HG02938 (cell line): ENCODE results near the gene MED10.
"Not testable (repeated sequence)": the region's sequence is repeated elsewhere in the genome, so short reads cannot be mapped to it uniquely, and the experiment has no call there.

ENCODE experiments used
- ATAC-seq: cut with Tn5 transposase; IDR thresholded peaks from one replicate; pipeline ENCODE4 v1.9.1; 2021; ENCODE audit warnings: mild to moderate bottlenecking, moderate library complexity; ENCODE audit not compliant: unreplicated experiment

The MED10 gene

DNA sequence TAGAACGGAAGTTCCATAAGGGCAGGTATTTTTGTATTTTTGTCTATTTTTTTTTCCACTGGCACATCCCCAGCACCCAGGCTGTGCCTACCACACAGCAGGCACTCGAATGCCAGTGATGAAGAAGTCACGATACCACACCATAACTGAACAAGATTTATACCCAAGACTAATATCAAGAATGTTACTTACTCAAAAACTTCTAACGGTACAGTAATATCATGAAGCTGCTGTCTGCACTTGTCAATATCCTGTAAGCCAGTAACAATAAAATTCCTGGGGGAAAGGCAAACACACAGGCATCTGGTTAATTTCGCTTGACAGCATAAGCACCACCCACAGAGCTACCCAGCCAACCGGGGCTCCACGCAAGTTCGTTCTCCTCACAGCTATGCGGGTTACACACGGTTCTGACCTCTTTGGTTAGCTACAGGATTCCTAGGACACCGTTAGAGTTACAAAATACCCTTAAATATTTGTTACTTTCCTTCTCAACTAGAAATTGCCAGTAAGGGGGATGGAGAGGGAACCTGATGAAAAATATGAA, 1.3 kb downstream of the MED10 start:
- no peak for ATAC-seq

DNA sequence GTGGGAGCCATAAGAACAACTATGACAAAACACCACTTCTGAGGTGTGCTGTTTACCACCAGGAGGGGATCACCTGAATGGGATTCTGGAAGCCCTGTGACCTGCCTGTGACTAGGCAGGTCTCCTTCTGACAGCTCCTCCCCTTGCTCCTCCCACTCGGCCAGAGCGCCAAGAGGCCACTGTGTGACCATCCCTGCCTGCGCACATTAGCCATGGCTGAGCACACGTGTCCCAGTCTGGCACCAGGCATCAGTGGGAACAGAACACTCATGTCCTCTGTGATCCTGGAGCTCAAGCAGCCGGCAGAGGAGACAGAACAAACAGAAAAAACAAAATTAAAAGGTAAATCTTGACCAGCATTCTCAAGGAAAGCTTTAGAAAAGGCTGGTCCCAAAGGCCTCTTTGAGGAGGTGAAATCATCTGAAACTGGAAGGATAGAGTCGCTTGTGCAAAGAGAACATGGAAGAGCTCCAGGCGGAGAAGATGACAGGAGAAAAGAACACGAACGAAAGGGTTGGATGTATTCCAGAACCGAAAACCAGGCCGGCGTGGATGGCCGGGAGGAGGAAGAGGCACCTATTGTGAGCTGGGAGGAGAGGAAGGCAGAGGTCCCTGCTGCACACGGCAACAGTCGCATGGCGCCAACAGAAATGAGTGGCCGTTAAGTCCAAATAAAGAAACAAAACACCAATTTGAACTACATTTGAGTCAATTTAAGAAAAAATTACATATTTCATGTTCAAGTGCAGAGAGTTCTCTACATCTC, 5.1 kb downstream of the MED10 start:
- no peak for ATAC-seq

DNA sequence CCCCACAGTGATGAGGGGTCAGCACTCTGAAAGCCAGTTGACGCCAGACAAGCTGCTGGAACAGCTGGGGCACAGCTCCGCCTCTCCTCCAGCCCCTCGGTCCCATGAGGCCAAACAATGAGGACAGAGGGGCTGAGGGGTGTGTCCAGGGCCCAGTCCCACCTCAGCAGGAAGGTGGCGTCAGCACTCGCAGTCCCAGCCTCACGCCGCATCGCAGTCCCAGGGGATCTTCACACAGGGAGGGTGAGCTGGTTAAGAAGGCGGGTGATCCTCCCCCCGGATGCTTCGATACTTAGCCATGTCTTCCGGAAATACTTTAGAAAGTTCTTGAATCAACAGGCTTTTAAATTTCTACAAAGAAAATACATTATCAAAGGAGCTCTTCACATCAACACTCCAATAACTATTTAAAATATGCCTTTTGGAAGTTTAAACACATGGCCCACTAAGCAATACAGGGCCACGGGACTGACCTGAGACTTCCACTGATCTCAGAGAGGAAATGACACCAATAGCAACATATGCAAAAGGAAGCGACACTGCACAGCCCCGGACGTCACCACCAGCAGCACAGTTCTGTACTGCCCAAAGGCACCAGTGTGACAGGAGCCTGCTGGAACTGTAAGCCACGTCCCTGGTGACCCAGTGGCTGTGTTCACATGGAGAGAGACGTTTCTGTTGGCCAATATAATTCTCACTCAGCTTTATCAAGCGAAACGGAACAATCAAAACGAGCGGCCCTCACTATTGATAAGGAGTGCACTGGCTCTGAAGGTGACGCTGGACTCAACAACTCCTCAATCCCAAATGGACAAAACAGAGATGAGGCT, 5.9 kb downstream of the MED10 start:
- ATAC-seq, result no peak

DNA sequence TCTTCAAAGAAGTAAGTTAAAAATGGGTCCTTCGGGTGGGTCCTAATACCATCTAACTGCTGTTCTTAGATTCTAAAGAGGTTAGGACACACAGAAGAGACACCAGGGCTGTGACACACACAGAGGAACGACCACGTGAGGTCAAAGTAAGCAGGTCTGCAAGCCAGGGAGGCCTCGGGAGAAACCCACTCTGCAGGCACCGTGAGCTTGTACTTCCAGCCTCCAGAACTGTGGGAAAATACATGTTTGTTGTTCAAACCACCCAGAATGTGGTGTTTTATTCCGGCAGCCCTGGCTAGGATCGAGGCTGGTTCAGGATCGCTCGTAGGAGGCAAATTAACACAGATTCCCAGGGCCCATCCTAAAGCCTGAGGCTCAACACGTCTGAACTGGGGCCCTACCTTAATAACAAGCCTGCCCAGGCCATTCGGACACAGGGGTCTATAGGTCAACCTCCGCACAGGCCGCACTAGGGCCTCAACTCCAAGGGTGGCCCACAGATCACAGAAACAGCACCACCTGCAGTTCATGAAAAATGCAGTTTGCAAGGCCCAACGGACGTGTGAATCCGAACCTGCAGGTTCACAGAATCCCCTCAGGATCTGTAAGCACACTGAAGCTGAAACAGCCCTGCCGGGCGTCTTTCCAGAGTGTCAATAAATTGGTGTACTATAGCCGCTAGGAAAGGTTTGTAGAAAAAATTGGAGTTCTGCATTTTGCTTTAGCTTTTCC, 7.1 kb downstream of the MED10 start:
- no peak for ATAC-seq

DNA sequence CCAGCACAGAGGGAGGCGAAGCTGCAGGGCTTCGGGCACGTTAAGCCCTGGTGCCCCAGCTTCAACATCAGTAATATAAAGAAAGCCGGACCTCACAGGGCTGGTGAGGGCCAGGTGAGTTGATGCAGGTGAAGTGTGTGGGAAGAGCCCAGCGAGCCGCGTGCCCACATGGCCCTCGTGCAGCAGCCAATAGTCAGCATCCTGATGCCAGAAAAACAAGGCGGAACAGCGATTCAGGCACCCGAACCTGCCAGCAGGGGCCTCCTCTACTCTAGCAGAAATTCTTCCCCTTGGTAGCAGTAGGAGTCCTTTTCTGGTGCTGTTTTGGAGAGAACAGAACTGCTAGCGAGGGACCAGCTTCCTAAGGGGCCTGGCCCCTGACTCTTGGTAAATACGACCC, 7.8 kb downstream of the MED10 start:
- no peak for ATAC-seq

DNA sequence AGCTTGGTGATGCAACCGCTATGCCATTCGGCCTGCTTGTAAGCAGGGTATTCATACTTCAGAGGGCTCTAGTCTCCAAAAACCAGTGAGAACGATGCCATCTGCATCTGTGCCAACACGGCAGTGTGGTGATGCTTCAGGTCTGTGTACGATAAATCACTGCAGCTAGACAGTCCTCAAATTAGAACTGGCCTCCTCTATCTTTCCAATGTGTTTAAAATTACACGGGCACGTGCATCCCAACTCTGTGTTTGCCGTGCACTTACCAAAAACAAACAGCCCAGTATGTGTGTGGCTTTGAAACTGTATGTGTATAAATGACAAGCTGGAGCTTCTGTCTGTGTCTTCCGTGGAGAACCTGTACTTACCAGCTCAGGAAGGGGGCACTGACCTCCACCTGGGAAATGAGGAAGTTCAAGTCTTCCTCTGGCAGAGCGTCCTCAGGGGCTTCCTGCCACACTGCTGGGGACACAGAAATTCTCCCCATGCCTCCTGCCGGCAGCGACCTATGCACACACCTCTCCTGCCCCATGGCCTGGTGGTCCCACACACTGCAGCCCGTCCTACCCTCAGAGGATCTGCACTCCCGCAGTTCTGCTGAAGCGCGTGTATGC, 12.3 kb downstream of the MED10 start:
- ATAC-seq, result no peak

DNA sequence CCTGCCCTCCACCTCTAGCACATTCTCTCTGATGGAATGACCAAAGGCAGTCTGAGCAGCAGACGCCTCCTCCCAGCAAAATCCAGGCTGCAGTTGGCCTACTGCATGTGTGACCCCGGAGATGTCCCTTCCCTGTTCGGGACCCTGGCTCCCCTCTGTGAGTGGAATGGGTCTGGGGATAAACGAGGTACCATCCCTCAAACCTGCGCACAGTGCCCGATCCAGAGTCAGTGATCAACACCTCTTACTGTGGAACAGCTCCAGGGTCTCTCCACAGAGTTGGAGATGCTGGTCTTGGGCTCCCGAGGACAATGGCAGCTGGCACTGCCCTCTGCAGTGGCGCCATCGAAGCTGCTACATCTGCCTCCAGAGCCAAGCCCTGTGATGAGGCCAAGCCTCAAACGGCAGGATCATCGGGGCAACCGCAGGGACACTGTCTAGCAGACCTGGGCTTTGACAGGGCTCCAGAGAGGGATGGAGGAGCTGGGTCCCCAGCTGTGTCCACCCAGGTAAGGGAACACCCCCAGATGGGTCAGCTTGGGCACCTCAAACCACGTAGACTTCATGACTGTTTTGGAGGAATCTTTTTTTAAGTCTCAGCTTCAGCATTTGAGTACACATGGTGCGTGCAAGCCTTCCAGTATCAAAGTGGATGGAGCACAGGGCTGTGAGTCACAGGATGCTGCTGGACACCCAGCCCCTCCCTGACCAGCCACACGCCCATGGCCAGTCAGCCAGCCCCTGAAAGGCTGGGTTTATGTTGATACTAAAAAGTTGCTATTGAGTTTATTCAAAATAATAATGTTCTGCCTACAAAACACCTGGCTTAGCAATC, 13.0 kb downstream of the MED10 start:
- ATAC-seq, result no peak

DNA sequence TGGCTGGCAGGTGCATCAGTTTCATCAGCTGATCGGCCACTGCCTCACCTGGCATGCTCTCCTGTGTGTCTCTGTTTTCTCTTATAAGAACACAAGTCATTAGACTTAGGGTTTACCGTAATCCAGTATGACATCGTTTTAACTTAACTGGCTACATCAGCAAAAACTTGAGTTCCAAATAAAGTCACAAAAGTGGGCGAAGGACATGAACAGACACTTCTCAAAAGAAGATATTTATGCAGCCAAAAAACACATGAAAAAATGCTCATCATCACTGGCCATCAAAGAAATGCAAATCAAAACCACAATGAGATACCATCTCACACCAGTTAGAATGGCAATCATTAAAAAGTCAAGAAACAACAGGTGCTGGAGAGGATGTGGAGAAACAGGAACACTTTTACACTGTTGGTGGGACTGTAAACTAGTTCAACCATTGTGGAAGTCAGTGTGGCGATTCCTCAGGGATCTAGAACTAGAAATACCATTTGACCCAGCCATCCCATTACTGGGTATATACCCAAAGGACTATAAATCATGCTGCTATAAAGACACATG, 14.8 kb downstream of the MED10 start:
- not testable (repeated sequence) for ATAC-seq

DNA sequence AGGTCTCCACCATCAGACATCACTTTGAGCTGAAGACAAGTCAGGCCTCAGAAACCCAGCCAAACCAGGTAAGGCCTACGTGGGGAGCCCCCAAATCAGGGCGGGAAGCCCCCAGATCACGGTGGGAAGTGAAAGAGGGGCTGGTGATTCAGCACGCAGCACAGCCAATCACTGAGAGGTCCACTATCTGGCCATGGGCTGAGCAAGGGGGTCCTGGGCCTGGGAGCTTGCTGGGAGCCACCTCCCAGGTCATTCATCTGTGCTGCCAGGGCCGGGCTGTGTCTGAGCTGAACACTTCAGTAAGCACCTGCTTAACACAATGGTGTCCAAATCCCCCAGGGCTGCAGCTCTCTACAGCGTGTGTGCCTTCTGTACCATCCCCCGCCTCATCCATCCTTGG, 15.5 kb downstream of the MED10 start:
- ATAC-seq, result no peak

DNA sequence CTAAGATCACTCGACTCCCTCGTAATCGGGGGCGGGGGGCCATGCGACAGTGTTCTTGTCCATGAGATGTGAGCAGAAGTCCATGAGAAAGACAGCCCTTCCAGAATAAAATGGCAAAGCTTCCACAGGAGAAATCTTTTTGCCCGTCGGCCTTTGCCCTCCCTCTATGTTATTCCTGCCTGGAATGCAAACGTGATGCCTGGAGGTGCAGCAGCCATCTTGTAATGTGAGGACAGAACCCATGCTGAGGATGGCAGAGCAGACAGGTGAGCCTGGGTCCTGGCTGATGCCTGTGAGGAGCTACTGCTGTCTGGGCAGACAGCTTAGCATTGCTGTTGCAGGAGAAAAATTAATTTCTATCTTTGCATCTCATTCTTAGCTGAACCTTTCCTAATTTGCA, 17.2 kb downstream of the MED10 start:
- ATAC-seq, result no peak

DNA sequence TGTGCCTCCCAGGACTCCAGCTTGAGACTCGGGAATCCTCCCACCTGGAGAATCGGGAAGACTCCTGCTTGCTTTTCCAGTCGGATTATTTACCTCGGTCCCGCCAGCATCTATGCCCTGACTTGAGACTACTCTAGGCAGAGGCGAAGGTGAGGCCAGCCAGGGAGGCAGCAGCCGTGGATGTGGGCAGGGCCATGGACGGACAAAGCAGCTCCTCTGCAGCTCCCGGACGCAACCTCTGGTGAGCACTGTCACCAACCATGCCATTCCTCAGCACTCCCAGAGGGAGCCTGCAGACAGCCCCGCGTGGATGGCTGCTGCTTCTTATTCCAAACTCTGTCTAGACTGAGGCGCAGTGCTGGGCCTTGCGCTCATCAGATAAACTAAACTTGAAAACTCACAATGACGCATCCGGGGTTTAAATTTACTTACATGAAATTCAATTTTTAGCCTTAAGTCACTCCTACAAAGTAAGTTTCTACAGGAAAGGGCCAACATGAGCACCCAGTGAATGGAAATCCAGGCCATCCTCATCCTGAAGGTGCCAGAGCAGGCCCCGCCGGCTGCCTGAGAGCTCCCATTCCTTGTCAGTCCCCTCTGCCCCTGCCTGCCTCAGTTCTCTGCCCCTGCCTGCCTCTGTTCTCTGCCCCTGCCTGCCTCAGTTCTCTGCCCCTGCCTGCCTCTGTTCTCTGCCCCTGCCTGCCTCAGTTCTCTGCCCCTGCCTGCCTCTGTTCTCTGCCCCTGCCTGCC, 17.8 kb downstream of the MED10 start:
- ATAC-seq, result no peak

DNA sequence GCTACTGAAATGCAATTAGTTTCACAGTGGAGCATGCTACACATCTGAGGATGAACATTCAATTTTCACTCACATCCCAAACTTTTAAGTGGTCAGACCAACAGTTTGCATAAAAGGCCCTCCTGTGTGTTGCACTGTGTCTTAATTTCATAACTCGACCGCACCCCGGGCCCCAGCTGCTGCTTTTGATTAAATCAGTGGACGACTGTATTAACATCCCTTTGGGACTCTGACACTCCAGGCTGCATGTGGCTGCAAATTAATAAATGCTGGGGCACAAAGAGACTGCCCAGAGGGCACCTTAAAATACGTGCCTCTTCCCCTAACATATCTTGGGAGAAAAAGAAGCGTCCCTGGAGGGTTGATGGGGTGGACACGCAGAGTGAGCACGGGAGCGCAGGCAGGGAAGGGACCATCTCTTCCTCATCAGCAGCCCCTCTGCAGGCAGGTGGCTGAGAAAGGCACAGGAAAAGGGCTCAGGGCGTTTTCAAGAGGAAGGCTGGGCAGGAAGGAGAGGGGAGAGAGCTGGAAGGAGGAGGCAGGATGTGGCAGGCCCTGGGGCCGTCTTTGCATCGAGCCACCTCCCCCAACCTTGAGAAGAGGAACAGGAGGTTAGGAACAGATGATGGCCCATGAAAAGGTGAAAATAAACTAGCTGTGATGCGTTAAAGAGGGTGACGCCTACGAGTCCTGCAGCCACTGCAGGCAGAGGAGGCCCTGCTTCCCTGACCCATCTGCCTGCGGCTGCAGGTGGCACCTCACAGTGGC, 18.6 kb downstream of the MED10 start:
- ATAC-seq, result peak; percentile 88

DNA sequence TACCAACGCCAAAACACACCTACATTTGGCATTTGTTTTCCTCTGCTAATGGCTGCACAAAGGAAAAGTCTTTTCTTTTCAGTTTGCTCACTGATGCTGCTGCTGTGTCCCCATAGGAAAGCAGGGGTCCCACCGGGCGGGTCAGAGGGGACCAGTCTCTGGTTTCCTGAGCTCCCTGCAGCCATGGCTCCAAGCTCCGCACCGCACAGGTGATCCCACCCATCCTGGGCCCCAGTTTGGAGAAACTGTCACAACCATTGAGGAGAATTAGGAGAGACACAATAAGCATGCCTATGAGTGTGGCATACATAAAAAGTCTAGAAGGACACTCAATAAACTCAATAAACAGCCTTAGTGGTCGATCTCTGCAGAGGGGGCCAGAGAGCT, 19.9 kb downstream of the MED10 start:
- ATAC-seq, result no peak

DNA sequence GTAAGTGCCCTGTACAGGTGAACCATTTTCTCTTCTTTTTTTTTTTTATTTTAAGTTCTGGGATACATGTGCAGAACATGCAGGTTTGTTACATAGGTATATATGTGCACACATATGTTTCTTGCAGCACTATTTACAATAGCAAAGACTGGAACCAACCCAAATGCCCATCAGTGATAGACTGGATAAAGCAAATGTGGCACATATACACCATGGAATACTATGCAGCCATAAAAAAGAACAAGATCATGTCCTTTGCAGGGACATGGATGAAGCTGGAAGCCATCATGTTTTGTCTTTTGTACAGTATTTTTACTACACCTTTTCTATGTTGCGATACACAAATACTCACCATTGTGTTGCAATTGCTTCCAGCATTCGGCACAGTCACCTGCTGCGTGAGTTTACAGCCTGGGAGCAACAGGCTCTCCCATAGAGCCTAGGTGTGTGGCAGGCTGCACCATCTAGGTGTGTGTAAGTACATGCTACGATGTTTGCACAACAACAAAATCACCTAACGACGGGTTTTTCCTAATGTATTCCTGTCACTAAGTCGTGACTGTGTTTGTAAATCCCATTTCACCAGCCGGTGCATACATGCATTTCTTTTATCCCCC, 20.4 kb downstream of the MED10 start:
- not testable (repeated sequence) for ATAC-seq

DNA sequence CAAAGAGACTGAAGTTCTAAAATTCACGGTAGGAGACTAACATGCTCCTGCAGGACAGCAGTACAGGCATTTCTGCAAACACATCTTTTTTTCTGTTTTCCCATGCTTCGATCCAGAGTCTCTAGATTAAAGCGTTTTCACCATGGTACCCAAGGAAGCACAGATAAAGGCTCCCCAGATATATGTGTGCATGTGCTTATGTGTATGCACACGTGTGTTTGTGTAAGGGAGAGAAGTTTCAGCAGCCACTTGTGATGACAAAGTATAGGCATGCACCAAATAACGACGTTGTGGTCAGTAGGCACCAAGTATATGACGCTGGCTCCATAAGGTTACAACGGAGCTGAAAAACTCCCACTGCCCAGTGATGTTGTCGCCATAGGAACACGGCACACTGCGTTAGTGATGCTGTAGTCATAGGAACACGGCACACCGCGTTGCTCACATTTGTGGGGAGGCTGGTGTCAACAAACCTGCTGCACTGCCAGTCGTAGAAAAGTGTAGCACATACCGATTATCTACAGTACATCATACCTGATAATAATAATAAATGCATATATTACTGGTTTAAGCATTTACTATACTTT, 21.7 kb downstream of the MED10 start:
- ATAC-seq, result no peak

DNA sequence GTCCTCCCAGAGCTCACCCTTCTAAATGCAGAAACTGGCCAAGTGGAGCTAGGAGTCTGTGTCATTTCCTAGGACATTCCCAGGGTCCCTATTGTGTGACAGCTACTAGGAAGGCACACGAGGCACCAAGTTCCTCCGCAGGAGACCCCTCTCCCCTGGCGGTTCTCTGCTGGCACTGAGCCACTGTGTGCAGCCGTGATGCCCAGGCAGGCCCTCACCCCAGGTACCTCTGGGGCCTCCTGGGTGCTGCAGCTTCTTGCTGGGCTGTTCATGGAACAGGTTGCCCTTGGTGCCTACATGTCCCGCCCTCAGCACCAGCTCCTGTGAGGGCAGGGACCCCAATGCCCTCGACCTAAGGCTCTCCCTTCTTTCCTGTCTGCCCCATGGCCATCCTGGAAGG, 23.1 kb downstream of the MED10 start:
- no peak for ATAC-seq

DNA sequence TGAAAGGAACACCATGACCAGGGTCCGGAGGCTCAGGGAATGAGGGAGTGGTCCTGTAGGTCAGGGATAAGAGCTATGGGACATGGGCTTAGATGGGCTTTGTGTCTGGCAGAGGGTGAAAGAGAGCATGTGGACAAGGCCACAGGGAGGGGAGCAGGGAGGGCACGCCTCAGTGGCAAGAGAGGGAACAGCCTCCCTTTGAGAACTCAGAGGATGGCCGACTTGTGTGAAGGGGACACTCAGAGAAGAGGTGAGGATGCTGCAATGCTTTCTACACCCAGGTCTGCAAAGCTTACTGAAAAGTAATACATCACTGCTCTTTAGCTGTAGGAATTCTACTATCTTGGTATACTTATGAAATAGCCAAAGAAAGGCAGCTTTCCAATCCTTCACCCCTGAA, 23.5 kb downstream of the MED10 start:
- no peak for ATAC-seq
